Ishikawa (cell line): ENCODE results near the gene XBP1.

ENCODE experiments used
- CEBPB ChIP-seq: IDR thresholded peaks from 2 replicates; pipeline ENCODE4 v1.6.1; 2012
- CREB1 ChIP-seq: IDR thresholded peaks from 2 replicates; pipeline ENCODE4 v1.6.1; 2012; ENCODE audit warnings: low read depth
- EGR1 ChIP-seq: IDR thresholded peaks from 2 replicates; pipeline ENCODE4 v1.6.1; 2012
- EP300 ChIP-seq: IDR thresholded peaks from 2 replicates; pipeline ENCODE4 v1.6.1; 2012; ENCODE audit warnings: borderline replicate concordance
- FOXM1 ChIP-seq: IDR thresholded peaks from 2 replicates; pipeline ENCODE4 v1.6.1; 2012; ENCODE audit warnings: low read depth, borderline replicate concordance
- NFIC ChIP-seq: IDR thresholded peaks from 2 replicates; pipeline ENCODE4 v1.6.1; 2012
- RAD21 ChIP-seq: IDR thresholded peaks from 2 replicates; pipeline ENCODE4 v1.6.1; 2012; ENCODE audit warnings: low read depth
- REST ChIP-seq: IDR thresholded peaks from 2 replicates; pipeline ENCODE4 v1.6.1; 2012; ENCODE audit warnings: low read depth, mild to moderate bottlenecking
- TAF1 ChIP-seq: IDR thresholded peaks from 2 replicates; pipeline ENCODE4 v1.6.1; 2012; ENCODE audit warnings: low read depth, mild to moderate bottlenecking
- TCF12 ChIP-seq: IDR thresholded peaks from 2 replicates; pipeline ENCODE4 v1.6.1; 2012; ENCODE audit warnings: low read depth
- TEAD4 ChIP-seq: IDR thresholded peaks from 2 replicates; pipeline ENCODE4 v1.6.1; 2012
- USF1 ChIP-seq: IDR thresholded peaks from 2 replicates; pipeline ENCODE4 v1.6.1; 2012
- YY1 ChIP-seq: IDR thresholded peaks from 2 replicates; pipeline ENCODE4 v1.6.1; 2012; ENCODE audit warnings: low read depth
- ZBTB7A ChIP-seq: IDR thresholded peaks from 2 replicates; pipeline ENCODE4 v1.6.1; 2012; ENCODE audit warnings: low read depth
- TF ChIP-seq, protein P1 (sequence below): IDR thresholded peaks from 2 replicates; pipeline ENCODE4 v1.6.1; 2012

XBP1 gene

DNA sequence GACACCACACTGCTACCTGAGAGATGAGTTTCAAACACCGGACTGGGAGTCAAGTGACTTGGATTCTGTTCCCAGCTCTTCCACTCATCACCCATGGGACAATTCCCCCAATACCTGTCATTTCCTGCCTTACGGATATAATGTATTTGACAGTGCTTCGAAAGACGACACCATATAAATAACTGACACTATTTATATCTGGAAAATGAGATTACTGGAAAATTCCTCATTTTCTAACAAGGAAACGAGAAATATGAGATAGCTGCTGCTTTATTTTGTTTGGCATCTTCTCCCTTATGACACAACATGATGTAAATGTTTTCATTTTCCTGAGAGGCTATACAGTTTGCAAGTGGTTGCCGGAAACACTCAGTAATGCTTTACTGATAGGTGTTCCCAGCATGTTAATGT is 49.9 kb downstream of the XBP1 start:
- TF ChIP-seq EP300 (no peak), TEAD4 (no peak), CREB1 (no peak), YY1 (no peak), ZBTB7A (no peak), USF1 (no peak), CEBPB (no peak), NFIC (no peak), TAF1 (no peak), EGR1 (no peak), REST (no peak), FOXM1 (no peak), RAD21 (no peak), TCF12 (no peak)
- TF ChIP-seq, protein P1, sequence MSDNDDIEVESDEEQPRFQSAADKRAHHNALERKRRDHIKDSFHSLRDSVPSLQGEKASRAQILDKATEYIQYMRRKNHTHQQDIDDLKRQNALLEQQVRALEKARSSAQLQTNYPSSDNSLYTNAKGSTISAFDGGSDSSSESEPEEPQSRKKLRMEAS, result no peak
